ENCODE measurements around the gene ARSH.
"Not testable (repeated sequence)": the region's sequence is repeated elsewhere in the genome, so short reads cannot be mapped to it uniquely, and the experiment has no call there.

ARSH gene

DNA sequence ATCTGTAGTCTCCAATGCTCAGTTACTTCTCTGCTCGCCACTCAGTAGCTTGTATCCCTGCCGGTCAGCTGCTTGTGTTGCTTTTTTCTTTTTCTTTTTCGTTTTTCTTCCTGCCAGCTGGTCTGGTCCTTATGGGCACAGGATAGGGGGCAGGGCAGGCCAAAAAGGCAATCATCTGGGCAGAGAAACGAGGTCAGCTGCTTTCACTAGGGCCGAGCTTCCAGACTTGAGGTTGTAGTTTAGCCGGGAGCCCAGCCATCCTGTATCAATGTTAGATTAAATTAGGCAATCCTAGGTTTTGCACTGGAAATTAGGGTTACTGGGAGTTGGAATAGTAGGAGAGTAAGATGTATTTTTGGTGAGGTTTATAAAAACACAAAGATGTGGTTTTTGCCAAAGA, 38.3 kb downstream of the ARSH start:
- no peak for DNase-seq

DNA sequence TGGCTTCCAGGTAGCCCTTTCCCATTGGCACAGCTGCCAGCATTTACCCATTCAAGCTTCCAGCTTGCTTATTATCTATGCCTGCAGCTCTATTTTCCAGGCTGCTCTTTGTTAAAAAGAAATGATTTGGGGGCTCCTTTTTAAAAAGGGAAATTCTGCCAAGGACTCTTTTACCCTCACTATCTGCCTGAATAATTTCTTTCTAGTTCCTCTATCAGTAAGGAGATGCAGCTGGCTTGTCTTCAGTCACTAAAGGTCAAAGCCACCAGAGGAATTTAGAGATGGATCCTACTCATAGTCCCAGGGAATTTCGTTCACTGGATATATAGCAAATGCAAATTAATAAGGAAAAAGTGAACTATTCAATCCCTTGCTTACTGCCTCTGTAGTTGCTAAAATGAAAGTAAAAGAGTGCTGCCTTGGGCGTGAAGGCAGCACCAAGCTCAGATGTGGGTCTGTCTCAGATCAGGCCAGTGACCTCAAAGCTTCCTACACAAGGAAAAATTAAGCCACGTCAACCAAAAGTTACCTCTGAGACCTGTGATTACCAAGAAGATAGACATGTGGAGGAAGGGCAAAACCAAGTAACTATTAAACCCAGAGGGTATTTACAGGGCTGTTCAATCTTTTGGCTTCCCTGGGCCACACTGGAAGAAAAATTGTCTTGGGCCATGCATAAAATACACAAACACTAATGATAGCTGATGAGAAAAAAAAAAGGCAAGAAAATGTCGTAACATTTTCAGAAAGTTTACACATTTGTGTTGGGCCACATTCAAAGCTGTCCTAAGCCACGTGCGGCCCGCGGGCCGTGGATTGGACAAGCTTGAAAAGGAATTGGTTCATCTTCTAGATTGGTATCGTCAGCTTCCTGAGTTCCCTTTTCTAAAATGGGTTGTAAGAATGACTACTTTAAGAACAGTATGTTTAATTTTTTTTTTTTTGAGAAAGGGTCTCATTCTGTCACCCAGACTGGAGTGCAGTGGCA, 40.2 kb downstream of the ARSH start:
- no peak for DNase-seq

DNA sequence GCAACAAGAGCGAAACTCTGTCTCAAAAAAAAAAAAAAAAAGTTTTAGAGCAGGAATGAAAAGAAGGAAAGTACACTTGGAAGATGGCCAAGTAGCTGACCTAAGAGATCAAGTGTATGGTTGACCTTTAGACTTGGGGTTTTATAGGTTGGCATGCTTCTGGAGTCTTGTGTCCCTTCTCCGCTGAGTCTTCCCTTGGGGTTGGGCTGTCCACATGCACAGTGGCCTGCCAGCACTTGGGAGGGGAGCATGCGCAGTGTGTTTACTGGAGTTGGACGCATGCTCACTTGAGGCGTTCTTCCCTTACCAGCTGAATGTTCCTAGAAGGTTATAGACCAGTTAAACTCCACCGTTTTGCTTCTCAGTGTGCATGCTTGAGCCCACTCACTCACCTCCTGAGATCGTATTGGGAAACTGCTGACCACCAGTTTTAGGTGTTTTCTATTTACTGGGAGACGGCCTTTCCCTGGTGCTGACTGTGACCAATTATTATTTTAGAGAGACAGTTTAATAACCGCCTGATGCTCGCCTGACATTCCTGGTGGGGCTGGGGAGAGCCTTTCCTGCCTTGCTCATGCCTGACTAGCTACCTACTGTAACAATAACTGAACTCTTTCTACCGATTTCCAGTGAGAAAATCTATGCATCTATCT, 44.3 kb downstream of the ARSH start:
- not testable (repeated sequence) for DNase-seq

- DNase-seq: no peak
These were observed 46.5 kb downstream of the ARSH start for GRCh38 chrX:3052860-3053259.

DNA sequence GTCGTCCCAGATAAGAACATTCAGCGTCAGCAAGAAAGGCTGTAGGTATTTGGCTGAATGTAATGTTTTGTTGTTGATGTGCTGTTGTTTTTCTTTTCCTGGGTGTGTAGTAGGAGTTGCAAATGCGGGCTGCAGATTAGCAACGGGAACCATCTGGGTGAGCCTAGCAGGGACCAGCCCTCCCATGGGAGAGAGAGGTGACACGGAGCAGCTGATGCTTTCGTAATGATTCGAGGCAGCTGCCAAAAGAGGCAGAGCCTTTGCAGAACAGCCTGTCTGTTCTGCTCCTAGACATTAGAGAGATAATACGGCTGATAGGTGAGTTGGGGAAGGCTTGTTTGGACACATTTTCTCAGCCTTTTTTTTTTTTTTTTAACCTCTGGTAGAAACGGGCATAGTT, 60.2 kb downstream of the ARSH start:
- DNase-seq: no peak

DNA sequence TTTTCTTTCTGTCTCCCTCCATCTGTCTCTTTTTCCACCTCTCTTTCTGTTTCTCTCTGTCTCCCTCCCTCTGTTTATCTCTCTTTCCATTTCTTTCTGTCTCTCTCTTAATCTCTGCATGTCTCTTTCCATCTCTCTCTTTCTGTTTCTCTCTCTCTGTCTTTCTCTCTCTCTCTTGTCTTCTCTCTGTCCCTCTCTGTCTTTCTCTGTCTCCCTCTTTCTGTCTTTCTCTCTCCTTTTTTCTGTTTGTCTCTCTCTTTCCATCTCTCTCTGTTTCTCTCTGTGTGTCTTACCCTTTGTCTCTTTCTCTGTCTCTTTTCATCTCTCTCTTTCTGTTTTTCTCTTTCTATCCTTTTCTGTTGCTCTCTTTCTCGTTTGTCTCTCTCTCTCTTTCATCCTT, 69.6 kb downstream of the ARSH start:
- DNase-seq: no peak

- DNase-seq: no peak
These were observed 70.2 kb downstream of the ARSH start for GRCh38 chrX:3076416-3076991.
